Activated CD8-positive, alpha-beta memory T cell treated with anti-CD3 and anti-CD28 coated beads for 36 hours (primary cell): ENCODE measurements around the gene RACGAP1. TPM values are rescaled to one million over a fixed set of nuclear protein-coding genes. Genes with fewer than 3 reads are reported as not detected.
"Not testable (repeated sequence)": the region's sequence is repeated elsewhere in the genome, so short reads cannot be mapped to it uniquely, and the experiment has no call there.

Source experiments
- CTCF ChIA-PET: fragments of 350-600 bp; sonication (Branson Sonifier 250); formaldehyde crosslinking; loops from one replicate; lab custom pipeline; 2021; ENCODE audit warnings: antibody characterized with exemption; lab: Charles Lee
- POLR2A ChIA-PET: fragments of 350-600 bp; sonication (Branson Sonifier 250); formaldehyde crosslinking; loops from one replicate; lab custom pipeline; 2021; ENCODE audit warnings: antibody characterized with exemption; lab: Charles Lee
- total RNA-seq, 2 experiments: library from RNA; stranded (reverse); gene quantifications; one replicate each; pipeline ENCODE4 v1.2.3, GENCODE V29; 2021

Gene RACGAP1
- total RNA-seq, 2 experiments from 2014 or later: 83.8 to 89.6 TPM

GRCh38 chr12:50016501-50017475 is 8.5 kb downstream of the RACGAP1 start:
- POLR2A ChIA-PET: no interaction called here
- CTCF ChIA-PET: interaction anchor here (0.6 to 2.0 kb wide), 3 partner anchors 8 to 764 kb away, joined by 3 to 4 read pairs (median 4); partner anchors contain the start of gene COX14

- ChIA-PET CTCF (interaction anchor here (0.6 to 0.9 kb wide), 2 partner anchors 23 to 25 kb away, joined by 3 read pairs; no protein-coding TSS in a partner anchor), POLR2A (no interaction called here)
These were observed 11.0 kb downstream of the RACGAP1 start for GRCh38 chr12:50014342-50014741.

- ChIA-PET POLR2A (no interaction called here), CTCF (interaction anchor here (0.6 to 1.4 kb wide), 3 partner anchors 24 to 281 kb away, joined by 3 to 5 read pairs (median 3); no protein-coding TSS in a partner anchor)
These were observed 11.7 kb downstream of the RACGAP1 start for GRCh38 chr12:50013361-50014147.

- CTCF ChIA-PET: interaction anchor here (1.4 to 2.5 kb wide), 3 partner anchors 32 to 64 kb away, joined by 4 to 8 read pairs (median 7); no protein-coding TSS in a partner anchor
- POLR2A ChIA-PET: interaction anchor here (0.6 kb wide), 2 partner anchors 27 to 37 kb away, joined by 3 to 6 read pairs; no protein-coding TSS in a partner anchor
These were observed 18.4 kb downstream of the RACGAP1 start for GRCh38 chr12:50006754-50007442.

GRCh38 chr12:50006280-50006679 is 19.0 kb downstream of the RACGAP1 start:
- ChIA-PET CTCF (interaction anchor here (1.4 kb wide), 1 partner anchor 64 kb away, joined by 4 read pairs; no protein-coding TSS in a partner anchor), POLR2A (interaction anchor here (0.6 kb wide), 2 partner anchors 27 to 36 kb away, joined by 3 to 6 read pairs; no protein-coding TSS in a partner anchor)

- ChIA-PET POLR2A (no interaction called here), CTCF (interaction anchor here (0.6 to 1.4 kb wide), 3 partner anchors 38 to 159 kb away, joined by 3 to 5 read pairs (median 3); no protein-coding TSS in a partner anchor)
These were observed 20.1 kb downstream of the RACGAP1 start for GRCh38 chr12:50005175-50005574.

GRCh38 chr12:50004696-50005095 is 20.6 kb downstream of the RACGAP1 start:
- CTCF ChIA-PET: interaction anchor here (1.3 to 1.4 kb wide), 2 partner anchors 38 to 59 kb away, joined by 3 to 5 read pairs; no protein-coding TSS in a partner anchor

GRCh38 chr12:50003595-50003994 is 21.7 kb downstream of the RACGAP1 start:
- POLR2A ChIA-PET: no interaction called here

More at GRCh38 chr12:50004696-50005095, 20.6 kb downstream of the RACGAP1 start:
- POLR2A ChIA-PET: no interaction called here

GRCh38 chr12:49998453-49998852 is 26.8 kb downstream of the RACGAP1 start:
- ChIA-PET CTCF (interaction anchor here (0.6 kb wide), 1 partner anchor 90 kb away, joined by 4 read pairs; no protein-coding TSS in a partner anchor), POLR2A (no interaction called here)

More at GRCh38 chr12:50003595-50003994, 21.7 kb downstream of the RACGAP1 start:
- CTCF ChIA-PET: interaction anchor here (0.8 to 1.4 kb wide), 2 partner anchors 37 to 51 kb away, joined by 5 read pairs; no protein-coding TSS in a partner anchor

- CTCF ChIA-PET: interaction anchor here (1.4 kb wide), 1 partner anchor 23 kb away, joined by 4 read pairs; no protein-coding TSS in a partner anchor
- POLR2A ChIA-PET: no interaction called here
These were observed 35.0 kb downstream of the RACGAP1 start for GRCh38 chr12:49990273-49990672.

GRCh38 chr12:49989400-49989799 is 35.9 kb downstream of the RACGAP1 start:
- CTCF ChIA-PET: interaction anchor here (0.8 to 1.2 kb wide), 2 partner anchors 22 to 50 kb away, joined by 3 read pairs; no protein-coding TSS in a partner anchor
- POLR2A ChIA-PET: not testable (repeated sequence)

- ChIA-PET CTCF (interaction anchor here (1.5 kb wide), 1 partner anchor 68 kb away, joined by 3 read pairs; no protein-coding TSS in a partner anchor), POLR2A (no interaction called here)
These were observed 37.5 kb downstream of the RACGAP1 start for GRCh38 chr12:49987625-49988303.

- CTCF ChIA-PET: interaction anchor here (1.5 to 2.7 kb wide), 2 partner anchors 20 to 70 kb away, joined by 3 to 10 read pairs; no protein-coding TSS in a partner anchor
- POLR2A ChIA-PET: not testable (repeated sequence)
These were observed 38.8 kb downstream of the RACGAP1 start for GRCh38 chr12:49986476-49986875.

- ChIA-PET POLR2A (no interaction called here), CTCF (interaction anchor here (1.5 to 2.7 kb wide), 2 partner anchors 19 to 70 kb away, joined by 3 to 10 read pairs; no protein-coding TSS in a partner anchor)
These were observed 39.3 kb downstream of the RACGAP1 start for GRCh38 chr12:49985981-49986380.

- ChIA-PET POLR2A (no interaction called here), CTCF (interaction anchor here (2.7 kb wide), 1 partner anchor 18 kb away, joined by 10 read pairs; no protein-coding TSS in a partner anchor)
These were observed 40.6 kb downstream of the RACGAP1 start for GRCh38 chr12:49984476-49985359.

- CTCF ChIA-PET: no interaction called here
- POLR2A ChIA-PET: no interaction called here
These were observed 41.4 kb downstream of the RACGAP1 start for GRCh38 chr12:49983892-49984291.
